WERI-Rb-1 (cell line): Measurements from ENCODE around the gene DNAJC18.

Experiments used
- DNase-seq: peaks from one replicate; pipeline ENCODE4 v3.0.0-alpha.2; 2020
- H3K27ac ChIP-seq: fragments of 250-450 bp; sonication (Bioruptor Pico); 2 replicates; pipeline ENCODE4 v1.5.1; 2020; ENCODE audit warnings: mild to moderate bottlenecking, moderate library complexity
- H3K27me3 ChIP-seq: fragments of 250-450 bp; sonication (Bioruptor Pico); 2 replicates; pipeline ENCODE4 v1.5.1; 2021; ENCODE audit warnings: mild to moderate bottlenecking, low read depth, moderate library complexity; ENCODE audit not compliant: insufficient read depth, severe bottlenecking
- H3K36me3 ChIP-seq: fragments of 250-450 bp; sonication (Bioruptor Pico); 2 replicates; pipeline ENCODE4 v1.5.1; 2020; ENCODE audit warnings: mild to moderate bottlenecking, moderate library complexity
- H3K4me3 ChIP-seq: 2 replicates; pipeline ENCODE4 v1.5.1; 2011; ENCODE audit warnings: low read depth, mild to moderate bottlenecking, control low read depth, low read length
- H3K9me3 ChIP-seq: fragments of 250-450 bp; sonication (Bioruptor Pico); 2 replicates; pipeline ENCODE4 v1.5.1; 2021; ENCODE audit warnings: mild to moderate bottlenecking, moderate library complexity; ENCODE audit not compliant: severe bottlenecking
- CTCF ChIP-seq: IDR thresholded peaks from 2 replicates; pipeline ENCODE4 v1.5.1; 2011; ENCODE audit warnings: low read depth, mild to moderate bottlenecking, control low read depth, inconsistent platforms, low read length

DNAJC18 gene

GRCh38 chr5:139394123-139394653 is 45.1 kb downstream of the DNAJC18 start:
- DNase-seq: no peak
- H3K4me3 ChIP-seq: no peak overlapping the region
- no peak overlapping the region for H3K27ac ChIP-seq
- no peaks in the 10 kb centered on the region for H3K36me3 ChIP-seq
- no peak for TF ChIP-seq CTCF
- peaks cover 5% of the 10 kb centered on the region for H3K9me3 ChIP-seq
- H3K27me3 ChIP-seq: no peaks in the 10 kb centered on the region

- Histone ChIP-seq H3K4me3 (no peak overlapping the region), H3K27me3 (no peaks in the 10 kb centered on the region), H3K36me3 (no peaks in the 10 kb centered on the region), H3K27ac (no peak overlapping the region), H3K9me3 (peaks cover 5% of the 10 kb centered on the region)
- no peak for TF ChIP-seq CTCF
- no peak for DNase-seq
Measured at GRCh38 chr5:139393497-139394122, 45.7 kb downstream of the DNAJC18 start.

GRCh38 chr5:139392678-139393496 is 46.4 kb downstream of the DNAJC18 start:
- Histone ChIP-seq H3K27ac (no peak overlapping the region), H3K9me3 (peaks cover 5% of the 10 kb centered on the region), H3K36me3 (no peaks in the 10 kb centered on the region), H3K4me3 (no peak overlapping the region), H3K27me3 (no peaks in the 10 kb centered on the region)
- DNase-seq: no peak
- TF ChIP-seq CTCF: no peak

GRCh38 chr5:139392324-139392677 is 47.0 kb downstream of the DNAJC18 start:
- H3K27me3 ChIP-seq: no peaks in the 10 kb centered on the region
- no peaks in the 10 kb centered on the region for H3K36me3 ChIP-seq
- H3K27ac ChIP-seq: no peak overlapping the region
- H3K4me3 ChIP-seq: no peak overlapping the region
- TF ChIP-seq CTCF: no peak
- no peak for DNase-seq
- H3K9me3 ChIP-seq: peaks cover 5% of the 10 kb centered on the region

- no peak overlapping the region for H3K27ac ChIP-seq
Measured at GRCh38 chr5:139391570-139392323, 47.6 kb downstream of the DNAJC18 start.

More at GRCh38 chr5:139391570-139392323, 47.6 kb downstream of the DNAJC18 start:
- TF ChIP-seq CTCF: no peak
- peaks cover 5% of the 10 kb centered on the region for H3K9me3 ChIP-seq
- H3K4me3 ChIP-seq: no peak overlapping the region
- no peaks in the 10 kb centered on the region for H3K36me3 ChIP-seq
- H3K27me3 ChIP-seq: no peaks in the 10 kb centered on the region
- DNase-seq: no peak
